Measurements from ENCODE around the gene LAMA3.

LAMA3 gene

DNA sequence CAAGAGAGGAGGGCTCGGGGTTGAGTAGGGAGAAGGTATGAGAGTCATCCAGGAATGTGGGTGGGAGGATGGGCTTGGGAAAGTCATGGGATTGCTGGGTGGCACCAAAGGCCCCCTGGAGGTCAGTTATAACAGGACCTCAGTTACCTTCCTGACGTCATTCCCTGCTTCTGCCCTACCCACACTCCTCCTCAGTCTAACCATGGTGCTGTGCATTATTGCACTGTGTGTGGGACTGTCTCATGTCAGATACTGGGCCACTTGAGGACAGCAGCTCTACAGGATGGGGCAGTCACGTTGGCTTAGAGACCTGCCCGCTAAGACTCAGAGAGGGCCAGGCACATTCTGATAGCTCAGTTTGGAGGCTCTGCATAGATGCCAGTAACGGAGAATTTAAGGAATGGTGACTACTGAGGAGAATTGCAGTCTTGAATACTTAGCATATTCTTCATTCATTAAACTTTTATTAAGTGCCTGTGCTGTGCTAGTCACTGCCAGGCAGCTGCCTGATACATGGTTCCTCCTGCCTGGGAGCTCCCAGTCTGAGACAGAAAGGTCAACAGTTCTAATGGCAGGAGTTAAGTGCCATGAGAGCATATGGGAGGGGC, 90.5 kb downstream of the LAMA3 start:
- no peak for DNase-seq

DNA sequence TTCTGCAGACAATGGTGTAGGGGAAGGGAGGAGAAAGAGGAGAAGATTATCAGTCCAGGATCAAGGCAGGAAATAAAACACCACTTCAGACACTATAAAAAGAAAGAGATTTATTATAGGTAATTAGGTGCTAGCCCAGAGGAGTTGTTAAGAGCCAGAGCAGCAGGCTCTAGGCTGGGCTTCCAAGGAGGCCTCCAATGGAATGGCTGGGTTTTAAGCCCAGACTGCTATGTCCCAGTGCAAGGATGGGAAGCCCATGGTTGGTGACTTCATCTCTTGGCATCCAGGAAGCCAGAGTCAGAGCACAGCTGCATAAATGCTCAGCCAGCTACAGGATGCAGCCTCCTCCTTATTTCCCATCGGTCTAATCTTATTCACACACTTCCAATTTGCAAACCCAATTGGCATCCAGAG, 95.6 kb downstream of the LAMA3 start:
- peak; percentile 8 for DNase-seq

DNA sequence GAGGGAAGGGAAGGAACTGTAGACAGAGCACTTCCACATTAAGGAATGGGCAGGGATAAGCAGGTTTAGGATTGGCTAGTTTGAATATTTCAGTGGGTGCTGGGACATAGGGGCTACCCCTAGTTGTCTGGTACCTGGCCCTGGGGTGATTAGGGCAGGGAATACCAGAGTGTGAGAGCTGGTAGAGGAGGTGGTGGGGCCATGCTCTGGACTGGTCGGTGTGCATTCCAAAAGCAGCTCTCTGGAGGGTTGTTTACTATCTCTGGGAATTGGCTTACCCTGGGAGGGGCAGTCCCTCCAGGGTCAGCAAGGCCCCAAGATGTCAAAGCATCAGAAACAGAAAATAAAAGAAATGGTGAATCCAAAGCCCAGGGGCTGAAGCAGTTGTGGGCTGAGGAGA, 103.8 kb downstream of the LAMA3 start:
- DNase-seq: no peak

DNA sequence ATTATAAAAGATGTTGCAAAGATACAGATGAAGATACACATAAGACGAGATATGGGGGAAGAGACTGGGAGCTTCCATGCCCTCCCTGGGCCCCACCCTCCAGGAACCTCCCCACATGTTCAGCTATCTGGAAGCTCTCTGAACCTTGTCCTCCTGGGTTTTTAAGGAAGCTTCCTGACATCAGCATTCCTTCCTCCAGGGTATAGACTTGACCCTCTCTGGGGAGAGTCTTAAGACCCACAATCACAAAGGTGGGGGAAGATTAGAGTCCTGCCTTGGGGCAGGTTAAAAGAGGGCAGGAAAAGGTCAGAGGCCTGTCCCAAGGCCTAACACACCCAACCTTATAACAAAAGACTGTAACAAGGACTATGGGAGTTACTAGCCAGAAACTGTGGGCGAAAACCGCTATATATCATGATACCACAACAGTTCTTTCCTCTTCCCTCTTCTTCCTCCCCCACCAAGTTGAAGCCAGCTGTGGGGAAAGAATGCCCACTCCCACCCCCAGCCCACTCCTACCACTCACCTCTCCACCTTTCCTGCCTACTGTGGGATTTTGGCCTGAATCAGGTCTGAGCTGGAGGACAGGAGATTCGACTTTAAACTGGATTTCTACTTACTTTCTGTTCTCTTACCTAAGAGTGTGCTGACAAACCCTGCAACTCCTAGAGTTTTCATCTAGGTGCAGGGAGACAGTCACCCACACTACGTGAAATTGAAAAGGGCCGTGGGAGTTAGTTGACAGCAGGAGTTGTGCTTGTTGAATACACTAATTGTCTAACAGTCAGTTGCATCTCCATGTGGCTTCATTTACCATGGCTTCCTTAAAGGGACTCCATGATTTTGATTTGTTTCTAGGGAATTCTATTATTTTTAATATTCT, 105.0 kb downstream of the LAMA3 start:
- no peak for DNase-seq

DNA sequence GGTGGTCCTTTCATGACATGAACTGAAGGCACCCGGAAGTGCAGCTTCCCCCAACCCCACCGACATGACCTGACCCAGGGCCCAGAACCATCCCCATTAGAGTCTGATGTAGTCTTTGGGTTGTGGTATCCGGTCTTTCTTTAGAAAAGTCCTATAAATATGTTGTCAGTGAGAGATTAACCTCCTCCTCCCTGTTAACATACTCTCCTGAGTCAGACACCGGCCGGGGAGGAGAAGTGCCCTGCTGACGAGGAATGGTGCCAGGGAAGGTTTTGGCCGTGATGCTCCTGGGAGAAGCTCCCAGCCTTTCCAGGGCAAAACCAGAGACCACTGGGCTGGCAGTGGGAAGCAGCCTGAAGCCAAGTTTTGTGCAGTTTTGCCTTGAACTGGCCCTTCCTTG, 109.0 kb downstream of the LAMA3 start:
- no peak for DNase-seq

DNA sequence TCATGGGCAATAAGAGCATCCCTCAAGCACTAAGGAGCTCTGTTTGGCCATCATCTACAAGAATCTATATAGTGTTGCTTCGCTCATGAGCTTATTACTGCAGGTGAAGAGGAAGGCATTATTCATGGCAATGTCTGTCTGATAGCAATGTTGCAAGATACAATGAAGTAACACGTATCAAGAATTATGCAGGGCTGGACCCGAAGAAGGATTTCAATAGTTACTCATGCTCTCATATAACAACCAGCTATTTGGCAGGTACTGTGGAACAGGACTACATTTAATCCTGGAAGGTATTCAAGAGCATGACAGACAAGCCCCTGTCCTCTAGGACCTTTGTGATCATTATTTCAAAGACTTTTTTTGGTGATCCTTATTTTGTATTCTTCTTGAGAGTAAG, 109.6 kb downstream of the LAMA3 start:
- no peak for DNase-seq

- no peak for DNase-seq
These were observed 110.3 kb downstream of the LAMA3 start for GRCh38 chr18:23799540-23799939.

- DNase-seq: no peak
These were observed 111.6 kb downstream of the LAMA3 start for GRCh38 chr18:23800902-23801301.

DNA sequence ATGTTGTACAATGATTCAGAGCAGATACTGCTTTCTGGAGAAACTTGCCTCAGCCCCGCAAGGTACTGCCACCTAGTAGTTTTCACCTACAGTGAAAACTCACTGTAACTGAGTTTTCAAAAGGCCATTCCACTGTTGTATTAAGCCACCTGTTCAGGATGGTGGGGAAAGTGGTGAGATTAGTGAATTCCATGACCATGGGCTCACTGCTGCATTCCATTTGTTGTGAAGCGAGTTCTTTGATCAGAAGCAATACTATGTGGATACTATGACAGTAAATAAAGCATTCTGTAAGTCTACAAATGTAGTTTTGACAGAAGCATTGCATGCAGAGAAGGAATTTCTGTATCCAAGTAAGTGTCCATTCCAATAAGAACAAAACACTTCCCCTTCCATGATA, 113.6 kb downstream of the LAMA3 start:
- no peak for DNase-seq

- DNase-seq: no peak
These were observed 114.5 kb downstream of the LAMA3 start for GRCh38 chr18:23803755-23804154.

GRCh38 chr18:23805898-23806297, 116.6 kb downstream of the LAMA3 start:
- no peak for DNase-seq

GRCh38 chr18:23809415-23809814, 120.2 kb downstream of the LAMA3 start:
- DNase-seq: no peak

GRCh38 chr18:23810396-23810795, 121.1 kb downstream of the LAMA3 start:
- DNase-seq: no peak

GRCh38 chr18:23811176-23811575, 121.9 kb downstream of the LAMA3 start:
- DNase-seq: no peak

DNA sequence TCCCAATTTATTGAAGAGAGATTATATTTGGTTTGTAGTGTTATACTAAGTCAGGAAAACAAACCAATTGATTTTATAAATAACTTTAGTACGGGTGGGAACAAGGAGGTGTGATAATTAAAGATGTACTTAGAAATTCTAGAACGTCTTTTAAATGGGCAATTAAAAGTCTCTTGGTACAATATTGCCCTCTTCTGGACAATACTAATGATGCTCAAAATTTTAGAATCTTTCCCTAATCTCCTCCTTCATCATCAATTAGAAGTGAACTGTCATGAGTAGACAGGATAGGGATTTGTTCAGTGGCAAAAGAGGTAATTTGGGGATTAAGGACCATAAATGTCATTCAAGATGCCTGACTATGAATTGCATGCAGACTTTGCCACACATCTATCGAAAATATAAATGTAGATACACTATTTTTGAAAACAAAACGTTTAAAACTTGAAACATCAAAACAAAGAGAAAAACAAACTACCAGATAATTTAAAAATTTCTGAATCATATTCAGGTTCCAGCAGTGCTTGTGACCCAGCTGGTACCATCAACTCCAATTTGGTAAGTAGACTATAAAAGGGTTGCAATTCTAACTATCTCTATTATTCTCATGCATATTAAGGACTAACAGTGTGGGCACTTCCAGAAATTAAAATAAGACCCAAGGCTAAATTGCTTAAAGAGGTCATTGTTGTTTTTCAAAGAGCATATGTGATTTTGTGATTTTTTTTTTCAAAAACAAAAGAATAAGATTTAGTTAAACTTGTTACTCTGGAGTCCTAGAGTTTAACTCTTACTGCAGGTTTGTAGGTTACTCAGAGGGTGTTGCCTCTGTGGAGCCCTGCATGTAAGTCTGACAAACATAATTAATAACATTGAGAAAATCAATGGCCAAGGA, 123.5 kb downstream of the LAMA3 start:
- DNase-seq: peak; percentile 42

GRCh38 chr18:23814991-23815614, 125.8 kb downstream of the LAMA3 start:
- DNase-seq: no peak

DNA sequence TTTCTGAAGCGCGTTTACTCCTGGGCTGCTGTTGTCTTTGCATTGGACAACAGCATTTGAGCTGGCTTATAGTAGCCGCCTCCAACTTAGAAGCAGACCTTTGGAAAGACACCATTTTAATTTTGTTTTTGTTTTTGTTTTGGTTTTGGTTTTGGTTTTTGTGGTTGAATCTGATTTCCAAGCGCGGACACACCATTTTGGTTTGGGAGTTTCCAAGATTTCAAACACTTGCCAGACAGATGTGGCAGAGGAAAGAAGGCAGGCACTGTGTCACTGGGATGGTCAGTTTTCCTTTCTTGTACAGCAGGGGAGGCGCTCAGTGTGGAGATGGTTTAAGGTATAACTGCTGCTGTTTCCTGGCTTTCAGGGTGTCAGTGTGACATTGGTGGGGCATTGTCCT, 126.8 kb downstream of the LAMA3 start:
- no peak for DNase-seq

DNA sequence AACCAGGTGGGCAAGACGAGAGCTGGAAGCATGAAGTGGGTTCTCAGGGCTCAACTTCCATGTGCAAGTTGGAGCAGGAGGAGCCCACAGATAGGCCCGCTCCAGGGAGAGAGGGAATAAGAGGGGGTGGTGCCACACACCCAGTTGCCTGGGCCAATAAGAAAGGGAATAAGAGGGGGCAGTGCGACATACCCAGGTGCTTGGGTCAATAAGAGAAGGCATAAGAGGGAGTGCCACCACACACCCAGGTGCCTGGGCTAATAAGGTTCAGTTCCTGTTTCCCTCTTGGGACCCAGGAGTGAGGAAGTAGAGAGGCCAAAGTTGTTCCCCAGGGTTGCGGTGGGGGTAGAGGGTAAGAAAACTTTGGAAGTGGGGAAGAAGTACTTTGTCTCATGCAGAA, 127.5 kb downstream of the LAMA3 start:
- DNase-seq: no peak

DNA sequence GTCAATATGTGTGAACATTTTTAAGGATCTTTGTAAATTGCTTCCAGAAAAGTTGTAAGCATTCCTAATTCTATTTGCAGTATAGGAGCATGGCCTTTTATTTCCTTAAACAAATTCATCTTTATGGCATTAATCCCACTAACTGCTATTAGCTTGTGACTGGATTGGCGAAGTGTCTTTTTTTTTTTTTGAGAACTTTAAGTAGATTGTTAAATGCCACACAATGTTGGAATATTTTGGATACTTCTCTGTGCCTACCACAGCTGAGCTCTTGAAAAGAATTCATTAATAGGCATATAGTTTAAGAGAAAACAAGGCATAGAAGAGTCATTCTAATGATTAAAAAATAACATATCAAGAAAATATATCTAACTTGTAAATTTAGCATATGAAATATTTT, 129.7 kb downstream of the LAMA3 start:
- DNase-seq: no peak

DNA sequence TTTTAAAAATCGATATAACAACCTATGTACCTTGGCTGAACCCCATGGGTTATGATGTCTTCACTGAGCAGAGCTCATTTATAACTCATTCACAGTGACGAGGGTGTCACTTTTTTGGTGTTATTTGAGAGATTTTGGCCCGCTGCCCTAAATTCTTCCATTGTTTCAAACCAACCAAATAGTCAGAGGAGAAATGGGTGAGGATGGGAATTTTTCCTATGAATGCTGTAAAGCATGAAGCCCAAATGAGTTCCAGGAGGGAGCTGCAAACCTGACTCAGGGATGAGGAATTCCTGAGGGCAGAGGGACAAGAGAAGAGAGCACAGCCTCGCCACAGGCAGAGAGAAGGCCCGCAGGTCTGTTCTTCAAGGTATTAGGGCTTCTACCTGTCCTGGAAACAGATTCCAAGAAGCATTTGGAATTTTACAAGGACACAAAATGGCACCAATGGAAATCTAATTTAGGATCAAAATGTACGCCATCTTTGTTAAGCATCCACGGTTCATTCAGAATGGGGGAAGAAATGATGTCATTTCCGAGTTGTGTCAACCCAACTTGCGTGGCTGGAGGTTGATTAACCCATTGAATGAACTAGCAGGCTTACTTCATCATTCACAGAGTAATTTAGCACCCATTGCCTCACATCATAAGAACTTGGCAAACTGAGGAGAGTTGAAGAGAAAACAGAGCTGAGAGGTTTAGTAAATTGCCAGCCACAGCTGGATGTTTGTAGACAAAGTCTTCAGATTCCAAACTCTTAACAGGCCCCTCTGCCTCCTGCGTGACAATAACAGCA, 133.5 kb downstream of the LAMA3 start:
- DNase-seq: no peak

GRCh38 chr18:23824240-23824639, 135.0 kb downstream of the LAMA3 start:
- DNase-seq: peak; percentile 47

DNA sequence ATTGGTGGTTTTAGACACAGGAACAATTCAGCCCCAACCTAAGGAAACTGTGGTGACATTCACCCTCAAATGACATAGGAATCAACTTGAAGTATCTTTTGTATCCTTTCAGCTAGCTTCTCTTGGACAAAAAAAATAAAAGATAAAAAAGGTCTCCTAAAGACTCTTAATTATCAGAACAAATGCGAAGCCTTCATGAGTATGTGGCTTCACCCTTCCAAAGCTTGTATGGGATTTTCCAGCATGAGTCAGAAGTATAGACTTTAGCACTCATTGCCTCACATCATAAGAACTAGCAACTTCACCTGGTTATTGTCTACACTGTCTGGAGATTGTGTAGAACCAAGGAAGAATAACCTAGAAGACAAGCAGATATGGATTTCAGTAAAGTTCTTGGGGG, 135.4 kb downstream of the LAMA3 start:
- DNase-seq: peak; percentile 8
